ENCODE measurements around the gene MIER1. TPM values are rescaled to one million over a fixed set of nuclear protein-coding genes. Genes with fewer than 3 reads are reported as not detected.

MIER1 gene
- total RNA-seq, 1 donor from 2014 or later = 31.4 TPM

DNA sequence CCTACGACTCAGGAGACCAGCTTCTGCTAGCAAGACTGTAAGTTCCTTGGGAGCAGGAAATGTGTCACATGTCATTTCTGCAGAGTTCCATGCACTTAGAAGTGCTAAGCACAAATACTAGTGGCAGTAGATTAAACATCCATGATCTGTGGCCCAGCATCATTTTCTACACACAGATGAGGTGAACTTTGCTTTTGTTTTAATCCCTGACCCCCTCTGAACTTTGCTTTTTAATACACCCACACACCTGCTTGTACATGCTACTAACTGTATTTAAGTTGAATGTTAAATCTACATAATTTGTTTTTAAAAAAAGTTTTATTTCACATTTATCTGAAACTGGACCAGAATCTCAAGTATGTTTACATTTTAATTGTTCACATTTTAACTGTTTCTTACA, 104.7 kb downstream of the MIER1 start:
- H3K36me3 Mint-ChIP-seq (ENCODE audit: low read depth) = peaks cover 29% of the 10 kb centered on the region
- no peaks in the 10 kb centered on the region for H3K4me1 Mint-ChIP-seq
- H3K27ac Mint-ChIP-seq (ENCODE audit: unreplicated experiment) = no peak overlapping the region
- DNase-seq (ENCODE audit: low read depth, low spot score) = no peak
- no peak overlapping the region for H3K4me3 Mint-ChIP-seq
- TF ChIP-seq, protein P1, sequence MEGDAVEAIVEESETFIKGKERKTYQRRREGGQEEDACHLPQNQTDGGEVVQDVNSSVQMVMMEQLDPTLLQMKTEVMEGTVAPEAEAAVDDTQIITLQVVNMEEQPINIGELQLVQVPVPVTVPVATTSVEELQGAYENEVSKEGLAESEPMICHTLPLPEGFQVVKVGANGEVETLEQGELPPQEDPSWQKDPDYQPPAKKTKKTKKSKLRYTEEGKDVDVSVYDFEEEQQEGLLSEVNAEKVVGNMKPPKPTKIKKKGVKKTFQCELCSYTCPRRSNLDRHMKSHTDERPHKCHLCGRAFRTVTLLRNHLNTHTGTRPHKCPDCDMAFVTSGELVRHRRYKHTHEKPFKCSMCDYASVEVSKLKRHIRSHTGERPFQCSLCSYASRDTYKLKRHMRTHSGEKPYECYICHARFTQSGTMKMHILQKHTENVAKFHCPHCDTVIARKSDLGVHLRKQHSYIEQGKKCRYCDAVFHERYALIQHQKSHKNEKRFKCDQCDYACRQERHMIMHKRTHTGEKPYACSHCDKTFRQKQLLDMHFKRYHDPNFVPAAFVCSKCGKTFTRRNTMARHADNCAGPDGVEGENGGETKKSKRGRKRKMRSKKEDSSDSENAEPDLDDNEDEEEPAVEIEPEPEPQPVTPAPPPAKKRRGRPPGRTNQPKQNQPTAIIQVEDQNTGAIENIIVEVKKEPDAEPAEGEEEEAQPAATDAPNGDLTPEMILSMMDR (conservative IDR thresholded peaks at IDR 0.05) = no peak
- H3K9me3 Mint-ChIP-seq = peaks cover 3% of the 10 kb centered on the region
- H3K27me3 Mint-ChIP-seq (ENCODE audit: low read depth) = no peaks in the 10 kb centered on the region

- TF ChIP-seq, protein P1 (conservative IDR thresholded peaks at IDR 0.05) = no peak
- DNase-seq (ENCODE audit: low read depth, low spot score) = no peak
Measured at GRCh38 chr1:67031121-67031858, 106.5 kb downstream of the MIER1 start.

DNA sequence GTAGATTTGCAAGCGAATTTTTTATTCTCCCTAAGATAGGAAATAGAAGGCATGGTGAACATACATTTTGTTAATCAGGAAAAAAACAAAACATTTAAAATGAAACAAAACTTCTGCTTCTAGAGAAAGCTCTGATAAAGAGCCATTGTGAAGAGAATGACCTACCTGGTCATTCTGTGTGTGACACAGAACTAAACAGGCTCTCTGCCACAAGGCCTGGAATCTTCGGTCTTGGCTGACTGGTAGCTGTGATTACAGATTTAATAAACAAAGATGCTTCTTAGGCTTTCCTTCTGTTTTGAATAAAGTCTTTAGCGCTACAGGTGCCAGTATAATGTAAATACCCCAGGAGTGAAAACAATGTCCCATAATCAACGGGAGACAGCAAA, 107.1 kb downstream of the MIER1 start:
- no peaks in the 10 kb centered on the region for H3K4me1 Mint-ChIP-seq
- peaks cover 46% of the 10 kb centered on the region for H3K36me3 Mint-ChIP-seq (ENCODE audit: low read depth)
- H3K9me3 Mint-ChIP-seq = peaks cover 18% of the 10 kb centered on the region
- H3K4me3 Mint-ChIP-seq = no peak overlapping the region
- no peaks in the 10 kb centered on the region for H3K27me3 Mint-ChIP-seq (ENCODE audit: low read depth)
- H3K27ac Mint-ChIP-seq (ENCODE audit: unreplicated experiment) = no peak overlapping the region
- TF ChIP-seq, protein P1 (conservative IDR thresholded peaks at IDR 0.05) = no peak
- no peak for DNase-seq (ENCODE audit: low read depth, low spot score)

More at GRCh38 chr1:67031121-67031858, 106.5 kb downstream of the MIER1 start:
- Mint-ChIP-seq H3K27ac (ENCODE audit: unreplicated experiment) (no peak overlapping the region), H3K27me3 (ENCODE audit: low read depth) (no peaks in the 10 kb centered on the region), H3K4me1 (no peaks in the 10 kb centered on the region), H3K9me3 (peaks cover 14% of the 10 kb centered on the region), H3K4me3 (no peak overlapping the region), H3K36me3 (ENCODE audit: low read depth) (peaks cover 40% of the 10 kb centered on the region)

Other genes starting within 250 kb of the MIER1 start
- 1.6 and 2.0 TPM in 2 replicates for gene DYNLT5, start 172.5 kb upstream of the MIER1 start, total RNA-seq
- gene INSL5, start 123.7 kb upstream of the MIER1 start, total RNA-seq = not detected in 2 replicates
- 4.0 and 8.0 TPM in 2 replicates for gene DNAI4, start 134 bp upstream of the MIER1 start, total RNA-seq
- gene SLC35D1, start 129.2 kb downstream of the MIER1 start, total RNA-seq = 11.8 and 12.3 TPM in 2 replicates
- not detected in 2 replicates for gene C1orf141, start 210.0 kb downstream of the MIER1 start, total RNA-seq
- not detected in 2 replicates for gene IL23R, start 241.5 kb downstream of the MIER1 start, total RNA-seq